Sigmoid colon (tissue), 4 donors: ENCODE data around the gene APBA1.

Experiments
- EP300 ChIP-seq, 4 donors: sonication (generic); formaldehyde crosslinking; IDR thresholded peaks; one replicate each; pipeline ENCODE4 v1.6.1; 2017; ENCODE audit warnings: antibody characterized with exemption in 4 of 4
- POLR2A ChIP-seq, 2 donors: fragments of 450-650 bp; IDR thresholded peaks; one replicate each; pipeline ENCODE4 v1.6.1; 2016; ENCODE audit warnings: antibody characterized with exemption in 2 of 2, mild to moderate bottlenecking in 2 of 2, moderate library complexity in 2 of 2
- POLR2AphosphoS5 ChIP-seq, 4 donors: sonication (generic); formaldehyde crosslinking; IDR thresholded peaks; one replicate each; pipeline ENCODE4 v1.6.1; 2017; ENCODE audit warnings: antibody characterized with exemption in 4 of 4
- TF ChIP-seq, protein P1 (sequence below), 4 experiments: fragments of 450-650 bp in 3 of 4; fragments of 200-600 bp in 1 of 4; IDR thresholded peaks; one replicate each; pipeline ENCODE4 v1.5.1; 2016 to 2019; ENCODE audit warnings: antibody characterized with exemption in 4 of 4, mild to moderate bottlenecking in 3 of 4, moderate library complexity in 2 of 4

DNA sequence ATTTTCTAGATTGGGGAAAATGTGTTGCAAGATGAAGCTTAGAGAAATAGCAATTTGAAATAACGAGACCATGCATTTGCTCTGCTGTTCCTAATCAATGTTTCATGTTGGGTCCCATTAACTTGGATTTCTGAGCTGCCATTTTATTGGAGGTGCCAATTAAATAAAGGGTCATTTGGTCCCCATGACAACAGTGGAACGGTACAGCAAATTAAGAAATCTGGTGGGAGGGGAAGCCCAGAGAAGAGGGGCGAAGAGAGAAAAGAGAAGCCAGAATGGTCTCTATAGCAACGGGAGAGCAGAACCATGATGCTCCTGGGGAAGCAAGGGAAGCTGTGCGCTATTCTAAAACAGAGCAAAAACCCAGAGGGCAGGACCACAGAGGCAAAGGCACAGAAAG lies 226.9 kb downstream of the APBA1 start:
- TF ChIP-seq POLR2A (IDR thresholded peaks at IDR 0.05): no peak
- TF ChIP-seq, protein P1, sequence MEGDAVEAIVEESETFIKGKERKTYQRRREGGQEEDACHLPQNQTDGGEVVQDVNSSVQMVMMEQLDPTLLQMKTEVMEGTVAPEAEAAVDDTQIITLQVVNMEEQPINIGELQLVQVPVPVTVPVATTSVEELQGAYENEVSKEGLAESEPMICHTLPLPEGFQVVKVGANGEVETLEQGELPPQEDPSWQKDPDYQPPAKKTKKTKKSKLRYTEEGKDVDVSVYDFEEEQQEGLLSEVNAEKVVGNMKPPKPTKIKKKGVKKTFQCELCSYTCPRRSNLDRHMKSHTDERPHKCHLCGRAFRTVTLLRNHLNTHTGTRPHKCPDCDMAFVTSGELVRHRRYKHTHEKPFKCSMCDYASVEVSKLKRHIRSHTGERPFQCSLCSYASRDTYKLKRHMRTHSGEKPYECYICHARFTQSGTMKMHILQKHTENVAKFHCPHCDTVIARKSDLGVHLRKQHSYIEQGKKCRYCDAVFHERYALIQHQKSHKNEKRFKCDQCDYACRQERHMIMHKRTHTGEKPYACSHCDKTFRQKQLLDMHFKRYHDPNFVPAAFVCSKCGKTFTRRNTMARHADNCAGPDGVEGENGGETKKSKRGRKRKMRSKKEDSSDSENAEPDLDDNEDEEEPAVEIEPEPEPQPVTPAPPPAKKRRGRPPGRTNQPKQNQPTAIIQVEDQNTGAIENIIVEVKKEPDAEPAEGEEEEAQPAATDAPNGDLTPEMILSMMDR (IDR thresholded peaks at IDR 0.05): no peak
- no peak for TF ChIP-seq POLR2AphosphoS5 (IDR thresholded peaks at IDR 0.05)
- no peak for TF ChIP-seq EP300 (IDR thresholded peaks at IDR 0.05)
